ENCODE measurements around the gene ADAM19. TPM values are rescaled to one million over a fixed set of nuclear protein-coding genes. Genes with fewer than 3 reads are reported as not detected.

Gene ADAM19
- total and polyA plus RNA-seq, 2 experiments from 2014 or later, result 9.1 to 13.2 TPM

DNA sequence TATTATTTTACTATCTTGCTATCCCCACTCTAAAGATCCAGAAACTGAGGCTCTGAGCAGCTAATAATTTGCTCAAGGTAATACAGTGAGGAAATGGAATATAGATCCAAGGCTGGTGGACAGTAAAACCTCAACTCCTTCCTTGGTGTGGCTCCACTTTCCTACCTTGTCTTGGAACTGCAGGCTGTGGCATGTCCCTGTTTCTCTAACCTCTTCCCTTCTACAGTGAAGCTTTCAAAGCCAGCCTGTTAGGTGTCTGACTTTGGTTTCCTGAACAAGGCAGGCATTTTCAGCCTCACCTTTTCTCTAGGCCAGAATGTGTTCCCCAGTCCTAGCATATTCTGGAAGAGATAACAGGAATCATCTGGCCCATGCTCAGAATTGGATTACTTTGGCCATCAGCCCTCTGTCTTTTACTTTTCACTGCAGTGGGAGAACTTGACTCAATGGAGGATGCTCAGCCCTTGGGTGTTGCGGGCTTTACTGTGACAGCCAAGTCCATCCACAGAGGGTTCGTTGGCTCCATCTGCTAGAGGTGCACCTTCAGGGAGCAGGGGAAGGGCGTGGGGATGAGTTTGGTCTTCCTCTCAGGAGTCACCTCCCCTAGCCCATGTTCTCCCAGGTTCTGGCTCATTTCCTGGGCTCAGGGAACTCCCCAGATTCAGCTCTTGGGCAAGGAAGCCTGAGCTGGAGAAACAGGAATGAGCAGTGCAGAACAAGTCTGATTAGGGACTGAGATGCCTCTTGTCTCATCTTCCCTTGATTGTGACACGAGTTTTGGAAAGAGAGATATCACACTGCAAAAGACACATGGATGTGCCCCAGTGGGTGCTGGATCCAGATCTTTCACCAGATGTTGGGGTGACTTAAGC lies 114.4 kb downstream of the ADAM19 start (continued):
- TF ChIP-seq, protein P1, sequence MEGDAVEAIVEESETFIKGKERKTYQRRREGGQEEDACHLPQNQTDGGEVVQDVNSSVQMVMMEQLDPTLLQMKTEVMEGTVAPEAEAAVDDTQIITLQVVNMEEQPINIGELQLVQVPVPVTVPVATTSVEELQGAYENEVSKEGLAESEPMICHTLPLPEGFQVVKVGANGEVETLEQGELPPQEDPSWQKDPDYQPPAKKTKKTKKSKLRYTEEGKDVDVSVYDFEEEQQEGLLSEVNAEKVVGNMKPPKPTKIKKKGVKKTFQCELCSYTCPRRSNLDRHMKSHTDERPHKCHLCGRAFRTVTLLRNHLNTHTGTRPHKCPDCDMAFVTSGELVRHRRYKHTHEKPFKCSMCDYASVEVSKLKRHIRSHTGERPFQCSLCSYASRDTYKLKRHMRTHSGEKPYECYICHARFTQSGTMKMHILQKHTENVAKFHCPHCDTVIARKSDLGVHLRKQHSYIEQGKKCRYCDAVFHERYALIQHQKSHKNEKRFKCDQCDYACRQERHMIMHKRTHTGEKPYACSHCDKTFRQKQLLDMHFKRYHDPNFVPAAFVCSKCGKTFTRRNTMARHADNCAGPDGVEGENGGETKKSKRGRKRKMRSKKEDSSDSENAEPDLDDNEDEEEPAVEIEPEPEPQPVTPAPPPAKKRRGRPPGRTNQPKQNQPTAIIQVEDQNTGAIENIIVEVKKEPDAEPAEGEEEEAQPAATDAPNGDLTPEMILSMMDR (conservative IDR thresholded peaks at IDR 0.05; ENCODE audit: low read depth in 2 of 2), result no peak
- TF ChIP-seq EZH2 (IDR thresholded peaks at IDR 0.05; ENCODE audit: low read depth, unreplicated experiment) (no peak), ZNF331 (CRISPR knock-in tag; IDR thresholded peaks at IDR 0.05; ENCODE audit: low read depth) (no peak), POLR2AphosphoS5 (IDR thresholded peaks at IDR 0.05; ENCODE audit: low read depth) (no peak), ZNF114 (CRISPR knock-in tag; IDR thresholded peaks at IDR 0.05) (no peak), NANOG (IDR thresholded peaks at IDR 0.05; ENCODE audit: borderline replicate concordance) (no peak), JUNB (IDR thresholded peaks at IDR 0.05; ENCODE audit: unreplicated experiment) (no peak), EZH2phosphoT487 (IDR thresholded peaks at IDR 0.05; ENCODE audit: unreplicated experiment) (no peak)
- TF ChIP-seq, protein P2, sequence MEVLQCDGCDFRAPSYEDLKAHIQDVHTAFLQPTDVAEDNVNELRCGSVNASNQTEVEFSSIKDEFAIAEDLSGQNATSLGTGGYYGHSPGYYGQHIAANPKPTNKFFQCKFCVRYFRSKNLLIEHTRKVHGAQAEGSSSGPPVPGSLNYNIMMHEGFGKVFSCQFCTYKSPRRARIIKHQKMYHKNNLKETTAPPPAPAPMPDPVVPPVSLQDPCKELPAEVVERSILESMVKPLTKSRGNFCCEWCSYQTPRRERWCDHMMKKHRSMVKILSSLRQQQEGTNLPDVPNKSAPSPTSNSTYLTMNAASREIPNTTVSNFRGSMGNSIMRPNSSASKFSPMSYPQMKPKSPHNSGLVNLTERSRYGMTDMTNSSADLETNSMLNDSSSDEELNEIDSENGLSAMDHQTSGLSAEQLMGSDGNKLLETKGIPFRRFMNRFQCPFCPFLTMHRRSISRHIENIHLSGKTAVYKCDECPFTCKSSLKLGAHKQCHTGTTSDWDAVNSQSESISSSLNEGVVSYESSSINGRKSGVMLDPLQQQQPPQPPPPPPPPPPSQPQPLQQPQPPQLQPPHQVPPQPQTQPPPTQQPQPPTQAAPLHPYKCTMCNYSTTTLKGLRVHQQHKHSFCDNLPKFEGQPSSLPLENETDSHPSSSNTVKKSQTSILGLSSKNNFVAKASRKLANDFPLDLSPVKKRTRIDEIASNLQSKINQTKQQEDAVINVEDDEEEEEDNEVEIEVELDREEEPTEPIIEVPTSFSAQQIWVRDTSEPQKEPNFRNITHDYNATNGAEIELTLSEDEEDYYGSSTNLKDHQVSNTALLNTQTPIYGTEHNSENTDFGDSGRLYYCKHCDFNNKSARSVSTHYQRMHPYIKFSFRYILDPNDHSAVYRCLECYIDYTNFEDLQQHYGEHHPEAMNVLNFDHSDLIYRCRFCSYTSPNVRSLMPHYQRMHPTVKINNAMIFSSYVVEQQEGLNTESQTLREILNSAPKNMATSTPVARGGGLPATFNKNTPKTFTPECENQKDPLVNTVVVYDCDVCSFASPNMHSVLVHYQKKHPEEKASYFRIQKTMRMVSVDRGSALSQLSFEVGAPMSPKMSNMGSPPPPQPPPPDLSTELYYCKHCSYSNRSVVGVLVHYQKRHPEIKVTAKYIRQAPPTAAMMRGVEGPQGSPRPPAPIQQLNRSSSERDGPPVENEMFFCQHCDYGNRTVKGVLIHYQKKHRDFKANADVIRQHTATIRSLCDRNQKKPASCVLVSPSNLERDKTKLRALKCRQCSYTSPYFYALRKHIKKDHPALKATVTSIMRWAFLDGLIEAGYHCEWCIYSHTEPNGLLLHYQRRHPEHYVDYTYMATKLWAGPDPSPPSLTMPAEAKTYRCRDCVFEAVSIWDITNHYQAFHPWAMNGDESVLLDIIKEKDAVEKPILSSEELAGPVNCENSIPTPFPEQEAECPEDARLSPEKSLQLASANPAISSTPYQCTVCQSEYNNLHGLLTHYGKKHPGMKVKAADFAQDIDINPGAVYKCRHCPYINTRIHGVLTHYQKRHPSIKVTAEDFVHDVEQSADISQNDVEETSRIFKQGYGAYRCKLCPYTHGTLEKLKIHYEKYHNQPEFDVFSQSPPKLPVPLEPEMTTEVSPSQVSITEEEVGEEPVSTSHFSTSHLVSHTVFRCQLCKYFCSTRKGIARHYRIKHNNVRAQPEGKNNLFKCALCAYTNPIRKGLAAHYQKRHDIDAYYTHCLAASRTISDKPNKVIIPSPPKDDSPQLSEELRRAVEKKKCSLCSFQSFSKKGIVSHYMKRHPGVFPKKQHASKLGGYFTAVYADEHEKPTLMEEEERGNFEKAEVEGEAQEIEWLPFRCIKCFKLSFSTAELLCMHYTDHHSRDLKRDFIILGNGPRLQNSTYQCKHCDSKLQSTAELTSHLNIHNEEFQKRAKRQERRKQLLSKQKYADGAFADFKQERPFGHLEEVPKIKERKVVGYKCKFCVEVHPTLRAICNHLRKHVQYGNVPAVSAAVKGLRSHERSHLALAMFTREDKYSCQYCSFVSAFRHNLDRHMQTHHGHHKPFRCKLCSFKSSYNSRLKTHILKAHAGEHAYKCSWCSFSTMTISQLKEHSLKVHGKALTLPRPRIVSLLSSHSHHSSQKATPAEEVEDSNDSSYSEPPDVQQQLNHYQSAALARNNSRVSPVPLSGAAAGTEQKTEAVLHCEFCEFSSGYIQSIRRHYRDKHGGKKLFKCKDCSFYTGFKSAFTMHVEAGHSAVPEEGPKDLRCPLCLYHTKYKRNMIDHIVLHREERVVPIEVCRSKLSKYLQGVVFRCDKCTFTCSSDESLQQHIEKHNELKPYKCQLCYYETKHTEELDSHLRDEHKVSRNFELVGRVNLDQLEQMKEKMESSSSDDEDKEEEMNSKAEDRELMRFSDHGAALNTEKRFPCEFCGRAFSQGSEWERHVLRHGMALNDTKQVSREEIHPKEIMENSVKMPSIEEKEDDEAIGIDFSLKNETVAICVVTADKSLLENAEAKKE (CRISPR knock-in tag; IDR thresholded peaks at IDR 0.05), result no peak

Measured in GM23338 (cell line).